HepG2 (cell line): ENCODE results near the gene DOHH. TPM values are rescaled to one million over a fixed set of nuclear protein-coding genes. Genes with fewer than 3 reads are reported as not detected.

Source experiments
- ATAC-seq: fragments of 200-7000 bp; cut with Tn5 transposase; 3 replicates; pipeline ENCODE4 v1.9.1; 2020; ENCODE audit warnings: mild to moderate bottlenecking, moderate library complexity
- BruUV-seq: library from RNA; stranded (reverse); fragments of 400-500 nt; replicated peaks from 2 replicates; lab custom pipeline; 2021; lab: Mats Ljungman, UMichigan
- CTCF ChIA-PET: fragments of 300-600 bp; formaldehyde crosslinking; extraction: SDS; loops from one replicate; lab custom pipeline; 2021; ENCODE audit warnings: low total read pairs, inconsistent platforms, low intra/inter-chr PET ratio; lab: Yijun Ruan, JAX
- POLR2A ChIA-PET: fragments of 350-600 bp; sonication (Branson Sonifier 250); formaldehyde crosslinking; loops from one replicate; lab custom pipeline; 2020; ENCODE audit warnings: antibody characterized with exemption, inconsistent platforms; lab: Yijun Ruan, JAX
- DNase-seq: peaks from one replicate; pipeline ENCODE4 v3.0.0-alpha.2; 2015; ENCODE audit warnings: low spot score
- FAIRE-seq: peaks from 3 replicates; lab custom pipeline; 2011; peaks lifted over from hg19 to GRCh38; lab: Jason Lieb, UNC
- H2AFZ ChIP-seq: one replicate; pipeline ENCODE4 v1.6.1; 2011; ENCODE audit warnings: low read length, inconsistent platforms
- H3K27ac ChIP-seq: fragments of 300-600 bp; 3 replicates; pipeline ENCODE4 v1.8.0; 2011; ENCODE audit warnings: mixed run types, mild to moderate bottlenecking, mixed read lengths, low read length, inconsistent platforms; ENCODE audit not compliant: insufficient read depth; ENCODE audit errors: extremely low read length
- H3K27me3 ChIP-seq, 2 experiments: fragments of 200-600 bp in 1 of 2; 2 replicates in 1 of 2; 3 replicates in 1 of 2; pipeline versions ENCODE4 v1.6.0 to v1.8.0; 2011; ENCODE audit warnings: low read length in 2 of 2, mild to moderate bottlenecking in 2 of 2, moderate library complexity in 2 of 2, inconsistent platforms in 1 of 2; ENCODE audit not compliant: insufficient read depth in 2 of 2, control insufficient read depth in 1 of 2
- H3K36me3 ChIP-seq, 2 experiments: fragments of 200-600 bp in 1 of 2; replicated peaks in 1 of 2; 2 replicates in 1 of 2; 3 replicates in 1 of 2; pipeline versions ENCODE4 v1.5.1 to v1.8.0; 2011; ENCODE audit warnings: low read length in 2 of 2, inconsistent platforms in 1 of 2; ENCODE audit not compliant: insufficient read depth in 2 of 2, control insufficient read depth in 1 of 2
- H3K4me1 ChIP-seq: 2 replicates; pipeline ENCODE4 v1.5.1; 2012; ENCODE audit warnings: low read length, inconsistent platforms; ENCODE audit not compliant: insufficient read depth
- H3K4me2 ChIP-seq: 2 replicates; pipeline ENCODE4 v1.6.0; 2011; ENCODE audit warnings: low read depth, low read length, inconsistent platforms
- H3K4me3 ChIP-seq, 3 experiments: fragments of 200-600 bp in 1 of 3; sonication (generic), shearing (Covaris generic) in 1 of 3; replicated peaks in 1 of 3; 2 replicates each; pipeline ENCODE4 v1.5.1; 2011 to 2016; ENCODE audit warnings: low read length in 3 of 3, inconsistent platforms in 2 of 3, low read depth in 2 of 3, mild to moderate bottlenecking in 2 of 3, control low read depth in 1 of 3, mixed read lengths in 1 of 3; ENCODE audit not compliant: insufficient read depth in 1 of 3
- H3K79me2 ChIP-seq: one replicate; pipeline ENCODE4 v1.6.1; 2011; ENCODE audit warnings: low read length, inconsistent platforms; ENCODE audit not compliant: insufficient read depth
- H3K9ac ChIP-seq: 2 replicates; pipeline ENCODE4 v1.6.0; 2011; ENCODE audit warnings: mild to moderate bottlenecking, low read depth, low read length, inconsistent platforms; ENCODE audit not compliant: insufficient read depth
- H3K9me3 ChIP-seq: 2 replicates; pipeline ENCODE4 v1.5.1; 2012; ENCODE audit warnings: mild to moderate bottlenecking, low read length
- H4K20me1 ChIP-seq: 2 replicates; pipeline ENCODE4 v1.6.0; 2011; ENCODE audit warnings: inconsistent platforms, mild to moderate bottlenecking, low read length, moderate library complexity; ENCODE audit not compliant: insufficient read depth
- AGO2 ChIP-seq: fragments of 200-400 bp; formaldehyde crosslinking; optimal IDR thresholded peaks from 2 replicates; pipeline ENCODE3; 2017; ENCODE audit warnings: mild to moderate bottlenecking, low read depth, low read length, moderate library complexity
- ETV6 ChIP-seq: sonication (generic); formaldehyde crosslinking; conservative IDR thresholded peaks from 2 replicates; pipeline ENCODE4 v1.4.0; 2020; ENCODE audit warnings: missing genetic modification reagents
- GTF3A ChIP-seq: sonication (generic); formaldehyde crosslinking; conservative IDR thresholded peaks from 2 replicates; pipeline ENCODE4 v1.4.0; 2020; ENCODE audit warnings: mild to moderate bottlenecking, missing genetic modification reagents
- POLR2A ChIP-seq, 2 experiments: IDR thresholded peaks; 2 replicates each; pipeline ENCODE4 v1.6.1; 2011; ENCODE audit warnings: low read depth in 2 of 2, low read length in 2 of 2, mild to moderate bottlenecking in 1 of 2, moderate library complexity in 1 of 2; ENCODE audit not compliant: insufficient read depth in 1 of 2
- ZNF232 ChIP-seq: sonication (generic); formaldehyde crosslinking; IDR thresholded peaks from 2 replicates; pipeline ENCODE4 v1.4.0; 2020; ENCODE audit warnings: missing genetic modification reagents, borderline replicate concordance
- ZNF383 ChIP-seq: sonication (generic); formaldehyde crosslinking; IDR thresholded peaks from 2 replicates; pipeline ENCODE4 v1.4.0; 2020; ENCODE audit warnings: missing genetic modification reagents, mild to moderate bottlenecking, borderline replicate concordance
- ZNF607 ChIP-seq: sonication (generic); formaldehyde crosslinking; IDR thresholded peaks from 2 replicates; pipeline ENCODE4 v1.5.1; 2020; ENCODE audit warnings: missing genetic modification reagents, mild to moderate bottlenecking, borderline replicate concordance
- ZNF639 ChIP-seq: conservative IDR thresholded peaks from 2 replicates; pipeline ENCODE4 v1.6.1; 2018; ENCODE audit warnings: missing genetic modification reagents
- ZNF777 ChIP-seq: sonication (generic); formaldehyde crosslinking; IDR thresholded peaks from 2 replicates; pipeline ENCODE4 v1.4.0; 2020; ENCODE audit warnings: missing genetic modification reagents
- WGBS: methylation state at CpG from one replicate; pipeline ENCODE4 v1.1.6; 2017; ENCODE audit warnings: low lambda C conversion rate; 5-methylcytosine and 5-hydroxymethylcytosine counted together
- in situ Hi-C: cut with HindIII; loops from 2 replicates; pipeline ENCODE4 v1.10.0; 2017; ENCODE audit warnings: low pct_unique_long_range_greater_than_20kb; ENCODE audit not compliant: extremely low pct_ligation_motif_present
- intact Hi-C: fragments of 100-400 bp; cut with micrococcal nuclease; formaldehyde crosslinking; loops from one replicate; pipeline ENCODE4 v1.10.0; 2022; ENCODE audit not compliant: unreplicated experiment
- polyA plus RNA-seq, 8 experiments: library from polyadenylated mRNA; depleted of rRNA in 3 of 8; stranded (reverse) in 7 of 8; unstranded in 1 of 8; fragments of >200 nt; fragmentation: Illumina TruSeq in 4 of 8; extraction: Trizol in 4 of 8; gene quantifications; 2 replicates each; pipeline versions ENCODE4 v1.2.1 to v1.2.3, GENCODE V29; 2011 to 2016; ENCODE audit warnings: low read depth in 4 of 8, missing spikeins in 1 of 8, mixed read lengths in 1 of 8; ENCODE audit not compliant: insufficient read depth in 1 of 8
- total RNA-seq, 5 experiments: library from RNA; depleted of rRNA; stranded (reverse); fragments of >200 nt; fragmentation: Illumina TruSeq; extraction: Trizol; gene quantifications; 2 replicates each; pipeline ENCODE4 v1.2.3, GENCODE V29; 2016; ENCODE audit warnings: low read depth in 1 of 5

Gene DOHH
- total and polyA plus RNA-seq, 2 of the 13 experiments (the other 11 are each of a cell fraction or from before 2014, with no cell fraction given) = 3.5 to 13.7 TPM

- H3K4me3 ChIP-seq = no peak overlapping the region
- in situ Hi-C loops = no loop called here
- H3K4me1 ChIP-seq = no peaks in the 10 kb centered on the region
- H3K9me3 ChIP-seq = no peaks in the 10 kb centered on the region
- H3K79me2 ChIP-seq = no peaks in the 10 kb centered on the region
- no peak overlapping the region for H3K27ac ChIP-seq
- H2AFZ ChIP-seq = no peak overlapping the region
- POLR2A ChIA-PET = no interaction called here
- H3K27me3 ChIP-seq = no peaks in the 10 kb centered on the region
- 95% methylated on average over 14 of the region's 47 CpGs for WGBS
- TF ChIP-seq ZNF777 (CRISPR knock-in tag) = no peak
- TF ChIP-seq POLR2A (IDR thresholded peaks at IDR 0.05; ENCODE audit: insufficient read depth in 1 of 2, low read depth in 2 of 2, low read length in 2 of 2) = 0 out of 4 replicates have a peak, but pooled peaks of 1 of the 2 experiments have one; percentile 11
- peak; percentile 45 for TF ChIP-seq AGO2
- TF ChIP-seq ZNF232 (CRISPR knock-in tag) = no peak
- TF ChIP-seq ZNF607 (CRISPR knock-in tag) = no peak
- no peak for TF ChIP-seq ETV6 (CRISPR knock-in tag)
- no peak for TF ChIP-seq ZNF383 (CRISPR knock-in tag)
- TF ChIP-seq GTF3A (CRISPR knock-in tag) = no peak
- TF ChIP-seq ZNF639 (CRISPR knock-in tag) = no peak
- TF ChIP-seq, all 625 proteins: peak for 2
- Histone ChIP-seq H3K9ac (no peak overlapping the region), H3K36me3 (peaks cover 3 to 10% of the 10 kb centered on the region in 2 experiments; a peak in 3 of 5 replicates), H4K20me1 (no peaks in the 10 kb centered on the region; the same call in 1 of the 2 replicates), H3K4me2 (no peak overlapping the region)
- CTCF ChIA-PET = no interaction called here
- intact Hi-C loops = no loop called here
- no peak for FAIRE-seq
- no peak for ATAC-seq
- BruUV-seq = no TSS peak
- no peak for DNase-seq
Observed at GRCh38 chr19:3543150-3544057, 42.9 kb upstream of the DOHH start.
